ENCODE data around the gene ARHGEF17.
"Not testable (repeated sequence)": the region's sequence is repeated elsewhere in the genome, so short reads cannot be mapped to it uniquely, and the experiment has no call there.

ARHGEF17 gene

GRCh38 chr11:73308003-73308960, at the start of gene ARHGEF17:
Gene ARHGEF17 (plus strand): TSS chr11:73308276. CDS start chr11:73308639, 363 bp downstream.
- DNase-seq = no peak

- DNase-seq = no peak
These were observed 48.5 kb upstream of the ARHGEF17 start for GRCh38 chr11:73259406-73260126.

GRCh38 chr11:73260127-73260457, 48.0 kb upstream of the ARHGEF17 start:
- no peak for DNase-seq

- DNase-seq = no peak
These were observed 45.1 kb upstream of the ARHGEF17 start for GRCh38 chr11:73262851-73263495.

GRCh38 chr11:73263640-73264039, 44.4 kb upstream of the ARHGEF17 start:
- DNase-seq = no peak

- no peak for DNase-seq
These were observed 42.7 kb upstream of the ARHGEF17 start for GRCh38 chr11:73265278-73265810.

- DNase-seq = no peak
These were observed 42.0 kb upstream of the ARHGEF17 start for GRCh38 chr11:73265853-73266645.

- no peak for DNase-seq
These were observed 41.4 kb upstream of the ARHGEF17 start for GRCh38 chr11:73266646-73267020.

- no peak for DNase-seq
These were observed 40.8 kb upstream of the ARHGEF17 start for GRCh38 chr11:73267122-73267846.

- DNase-seq = no peak
These were observed 40.1 kb upstream of the ARHGEF17 start for GRCh38 chr11:73267906-73268540.

- no peak for DNase-seq
These were observed 39.3 kb upstream of the ARHGEF17 start for GRCh38 chr11:73268671-73269271.

- no peak for DNase-seq
These were observed 38.5 kb upstream of the ARHGEF17 start for GRCh38 chr11:73269459-73270015.

- no peak for DNase-seq
These were observed 37.8 kb upstream of the ARHGEF17 start for GRCh38 chr11:73270016-73270854.

- DNase-seq = no peak
These were observed 37.1 kb upstream of the ARHGEF17 start for GRCh38 chr11:73270855-73271477.

- not testable (repeated sequence) for DNase-seq
These were observed 36.6 kb upstream of the ARHGEF17 start for GRCh38 chr11:73271478-73271865.

GRCh38 chr11:73271936-73272679, 36.0 kb upstream of the ARHGEF17 start, which contains the start of gene P2RY6:
Gene P2RY6 (plus strand): TSS chr11:73272338. CDS start chr11:73296519, 24,181 bp downstream.
- no peak for DNase-seq

- no peak for DNase-seq
These were observed 35.4 kb upstream of the ARHGEF17 start for GRCh38 chr11:73272680-73273038.

- no peak for DNase-seq
These were observed 34.7 kb upstream of the ARHGEF17 start for GRCh38 chr11:73273222-73273895.
